A673 (cell line): ENCODE results near the gene THSD8.

Experiments used
- CTCF ChIP-seq: fragments of 300-800, 200-600 bp; sonication (generic); conservative IDR thresholded peaks from 2 replicates; pipeline ENCODE4 v1.5.1; 2017; ENCODE audit warnings: low read depth, mild to moderate bottlenecking, antibody characterized with exemption, low read length, moderate library complexity, mixed read lengths
- EZH2 ChIP-seq: fragments of 200-600 bp; sonication (generic); IDR thresholded peaks from 2 replicates; pipeline ENCODE4 v1.6.1; 2017; ENCODE audit warnings: borderline replicate concordance, low read depth, mild to moderate bottlenecking, mixed read lengths, antibody characterized with exemption, low read length; ENCODE audit not compliant: poor library complexity, severe bottlenecking

GRCh38 chr19:12792853-12793289 lies 9.0 kb upstream of the THSD8 start:
- TF ChIP-seq CTCF (no peak), EZH2 (no peak)
